Glomerular endothelial cell (primary cell): ENCODE measurements around the gene ADAMTSL4. TPM values are rescaled to one million over a fixed set of nuclear protein-coding genes. Genes with fewer than 3 reads are reported as not detected.

Source experiments
- DNase-seq: peaks from one replicate; pipeline ENCODE4 v3.0.0-alpha.2; 2011; ENCODE audit warnings: low read depth, low spot score; ENCODE audit errors: extremely low read depth
- total RNA-seq: library from RNA; depleted of rRNA; stranded (reverse); fragments of >200 nt; gene quantifications from 2 replicates; pipeline ENCODE4 v1.2.3, GENCODE V29; 2015

ADAMTSL4 gene
- total RNA-seq, 1 donor from 2014 or later, result 2.6 TPM

DNA sequence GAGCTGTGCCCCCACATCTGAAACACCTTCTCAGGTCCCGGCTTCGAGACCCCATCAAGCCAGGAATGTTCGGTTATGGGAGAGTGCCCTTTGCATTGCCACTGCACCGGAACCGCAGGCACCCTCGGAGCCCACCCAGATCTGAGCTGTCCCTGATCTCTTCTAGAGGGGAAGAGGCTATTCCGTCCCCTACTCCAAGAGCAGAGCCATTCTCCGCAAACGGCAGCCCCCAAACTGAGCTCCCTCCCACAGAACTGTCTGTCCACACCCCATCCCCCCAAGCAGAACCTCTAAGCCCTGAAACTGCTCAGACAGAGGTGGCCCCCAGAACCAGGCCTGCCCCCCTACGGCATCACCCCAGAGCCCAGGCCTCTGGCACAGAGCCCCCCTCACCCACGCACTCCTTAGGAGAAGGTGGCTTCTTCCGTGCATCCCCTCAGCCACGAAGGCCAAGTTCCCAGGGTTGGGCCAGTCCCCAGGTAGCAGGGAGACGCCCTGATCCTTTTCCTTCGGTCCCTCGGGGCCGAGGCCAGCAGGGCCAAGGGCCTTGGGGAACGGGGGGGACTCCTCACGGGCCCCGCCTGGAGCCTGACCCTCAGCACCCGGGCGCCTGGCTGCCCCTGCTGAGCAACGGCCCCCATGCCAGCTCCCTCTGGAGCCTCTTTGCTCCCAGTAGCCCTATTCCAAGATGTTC, 4.3 kb downstream of the ADAMTSL4 start:
- DNase-seq, result no peak

DNA sequence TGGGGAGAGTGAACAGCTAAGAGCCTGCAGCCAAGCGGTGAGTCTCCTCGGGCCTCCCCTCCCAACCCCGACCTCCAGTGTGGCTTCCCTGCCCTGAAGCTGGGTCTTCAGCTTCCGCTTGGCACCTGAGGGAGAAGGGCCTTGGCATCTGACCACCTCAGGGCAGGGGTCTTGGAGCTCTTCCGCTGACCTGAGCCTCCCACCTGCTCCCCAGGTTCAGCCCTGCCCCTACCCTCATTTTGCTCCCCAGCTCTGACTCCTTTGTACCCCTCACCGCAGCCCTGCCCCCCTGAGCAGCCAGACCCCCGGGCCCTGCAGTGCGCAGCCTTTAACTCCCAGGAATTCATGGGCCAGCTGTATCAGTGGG, 4.9 kb downstream of the ADAMTSL4 start:
- no peak for DNase-seq

DNA sequence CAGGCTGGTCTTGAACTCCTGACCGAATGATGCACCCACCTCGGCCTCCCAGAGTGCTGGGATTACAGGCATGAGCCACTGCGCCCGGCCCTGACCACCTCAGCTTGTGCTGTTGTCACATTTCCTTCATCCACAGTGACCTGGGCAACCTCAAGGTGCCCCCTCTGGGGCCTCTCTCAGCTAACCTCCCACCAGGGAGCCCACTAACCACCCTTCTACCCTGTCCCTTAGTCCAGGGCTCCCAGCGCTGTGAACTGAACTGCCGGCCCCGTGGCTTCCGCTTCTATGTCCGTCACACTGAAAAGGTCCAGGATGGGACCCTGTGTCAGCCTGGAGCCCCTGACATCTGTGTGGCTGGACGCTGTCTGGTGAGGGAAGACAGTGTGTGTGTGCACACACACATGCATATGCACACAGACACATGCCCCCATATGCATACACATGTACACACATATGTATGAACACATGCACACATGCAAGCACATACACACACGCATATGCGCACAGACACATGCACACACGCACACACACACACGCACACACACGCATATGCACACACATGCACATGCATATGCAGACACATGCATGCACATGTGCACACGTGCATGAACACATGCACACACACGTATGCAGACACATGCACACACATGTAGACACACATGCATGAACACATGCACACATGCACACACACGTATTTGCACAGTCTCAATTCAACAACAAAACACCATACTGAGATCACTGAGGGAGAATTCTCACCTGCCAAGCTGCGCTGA, 6.2 kb downstream of the ADAMTSL4 start:
- no peak for DNase-seq

DNA sequence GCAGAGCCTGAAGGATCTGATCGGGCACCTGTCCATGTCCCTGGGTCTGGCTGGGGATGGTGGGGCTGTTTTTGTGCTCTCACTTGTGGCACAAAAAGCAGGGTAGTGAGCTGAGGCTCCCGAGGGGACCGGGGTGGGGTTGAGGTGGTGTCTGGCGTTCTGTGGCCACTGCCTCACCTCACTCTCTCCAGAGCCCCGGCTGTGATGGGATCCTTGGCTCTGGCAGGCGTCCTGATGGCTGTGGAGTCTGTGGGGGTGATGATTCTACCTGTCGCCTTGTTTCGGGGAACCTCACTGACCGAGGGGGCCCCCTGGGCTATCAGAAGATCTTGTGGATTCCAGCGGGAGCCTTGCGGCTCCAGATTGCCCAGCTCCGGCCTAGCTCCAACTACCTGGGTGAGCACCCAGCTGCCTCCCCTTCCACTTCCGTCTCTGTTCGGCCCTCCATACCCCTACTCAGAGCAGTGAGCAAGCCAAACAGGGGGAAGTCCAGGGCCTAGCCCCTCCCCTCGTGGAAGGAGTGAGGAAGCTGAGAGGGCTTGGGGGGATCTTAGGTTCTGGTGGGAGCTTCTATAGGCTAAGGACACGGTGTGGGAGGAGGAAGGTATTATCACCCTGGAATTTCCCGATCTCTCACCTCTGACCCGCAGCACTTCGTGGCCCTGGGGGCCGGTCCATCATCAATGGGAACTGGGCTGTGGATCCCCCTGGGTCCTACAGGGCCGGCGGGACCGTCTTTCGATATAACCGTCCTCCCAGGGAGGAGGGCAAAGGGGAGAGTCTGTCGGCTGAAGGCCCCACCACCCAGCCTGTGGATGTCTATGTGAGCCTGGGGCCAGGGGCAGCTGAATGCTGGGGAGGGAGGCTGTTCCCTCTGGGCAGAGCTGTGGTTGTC, 7.0 kb downstream of the ADAMTSL4 start:
- DNase-seq, result no peak

DNA sequence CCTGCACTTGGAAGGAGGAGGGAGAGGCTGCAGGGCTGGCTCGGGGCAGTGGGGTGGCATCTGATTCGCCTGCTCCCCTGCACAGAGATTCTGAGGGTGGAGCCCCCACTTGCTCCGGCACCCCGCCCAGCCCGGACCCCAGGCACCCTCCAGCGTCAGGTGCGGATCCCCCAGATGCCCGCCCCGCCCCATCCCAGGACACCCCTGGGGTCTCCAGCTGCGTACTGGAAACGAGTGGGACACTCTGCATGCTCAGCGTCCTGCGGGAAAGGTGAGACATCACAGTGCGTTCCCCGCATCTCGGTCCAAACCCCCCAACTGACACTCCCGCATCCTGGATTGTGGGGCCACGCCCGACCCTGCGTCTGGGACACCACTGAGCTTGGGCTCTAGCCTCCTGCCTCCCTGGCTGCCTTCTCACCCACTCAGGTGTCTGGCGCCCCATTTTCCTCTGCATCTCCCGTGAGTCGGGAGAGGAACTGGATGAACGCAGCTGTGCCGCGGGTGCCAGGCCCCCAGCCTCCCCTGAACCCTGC, 7.9 kb downstream of the ADAMTSL4 start:
- DNase-seq, result no peak

DNA sequence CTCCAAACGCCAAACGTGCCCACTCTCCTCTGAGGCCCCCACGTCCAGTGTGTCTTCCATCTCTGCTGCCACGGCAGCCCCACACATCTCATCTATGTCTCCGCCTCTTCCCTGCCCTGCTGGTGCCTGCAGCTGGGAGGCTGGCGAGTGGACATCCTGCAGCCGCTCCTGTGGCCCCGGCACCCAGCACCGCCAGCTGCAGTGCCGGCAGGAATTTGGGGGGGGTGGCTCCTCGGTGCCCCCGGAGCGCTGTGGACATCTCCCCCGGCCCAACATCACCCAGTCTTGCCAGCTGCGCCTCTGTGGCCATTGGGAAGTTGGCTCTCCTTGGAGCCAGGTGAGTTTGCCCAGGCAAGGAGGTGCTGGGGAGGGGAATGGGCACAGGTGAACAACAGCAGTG, 8.6 kb downstream of the ADAMTSL4 start:
- no peak for DNase-seq

DNA sequence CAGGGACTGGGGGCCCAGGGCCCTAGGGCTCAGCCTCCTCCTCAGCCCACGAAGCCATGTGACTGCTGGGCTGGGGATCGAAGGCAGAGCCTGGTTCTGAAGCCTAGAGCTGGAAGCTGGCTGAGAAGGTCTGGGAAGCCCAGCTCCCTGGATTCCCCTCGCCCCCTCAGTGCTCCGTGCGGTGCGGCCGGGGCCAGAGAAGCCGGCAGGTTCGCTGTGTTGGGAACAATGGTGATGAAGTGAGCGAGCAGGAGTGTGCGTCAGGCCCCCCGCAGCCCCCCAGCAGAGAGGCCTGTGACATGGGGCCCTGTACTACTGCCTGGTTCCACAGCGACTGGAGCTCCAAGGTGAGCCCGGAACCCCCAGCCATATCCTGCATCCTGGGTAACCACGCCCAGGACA, 9.1 kb downstream of the ADAMTSL4 start:
- DNase-seq, result no peak

DNA sequence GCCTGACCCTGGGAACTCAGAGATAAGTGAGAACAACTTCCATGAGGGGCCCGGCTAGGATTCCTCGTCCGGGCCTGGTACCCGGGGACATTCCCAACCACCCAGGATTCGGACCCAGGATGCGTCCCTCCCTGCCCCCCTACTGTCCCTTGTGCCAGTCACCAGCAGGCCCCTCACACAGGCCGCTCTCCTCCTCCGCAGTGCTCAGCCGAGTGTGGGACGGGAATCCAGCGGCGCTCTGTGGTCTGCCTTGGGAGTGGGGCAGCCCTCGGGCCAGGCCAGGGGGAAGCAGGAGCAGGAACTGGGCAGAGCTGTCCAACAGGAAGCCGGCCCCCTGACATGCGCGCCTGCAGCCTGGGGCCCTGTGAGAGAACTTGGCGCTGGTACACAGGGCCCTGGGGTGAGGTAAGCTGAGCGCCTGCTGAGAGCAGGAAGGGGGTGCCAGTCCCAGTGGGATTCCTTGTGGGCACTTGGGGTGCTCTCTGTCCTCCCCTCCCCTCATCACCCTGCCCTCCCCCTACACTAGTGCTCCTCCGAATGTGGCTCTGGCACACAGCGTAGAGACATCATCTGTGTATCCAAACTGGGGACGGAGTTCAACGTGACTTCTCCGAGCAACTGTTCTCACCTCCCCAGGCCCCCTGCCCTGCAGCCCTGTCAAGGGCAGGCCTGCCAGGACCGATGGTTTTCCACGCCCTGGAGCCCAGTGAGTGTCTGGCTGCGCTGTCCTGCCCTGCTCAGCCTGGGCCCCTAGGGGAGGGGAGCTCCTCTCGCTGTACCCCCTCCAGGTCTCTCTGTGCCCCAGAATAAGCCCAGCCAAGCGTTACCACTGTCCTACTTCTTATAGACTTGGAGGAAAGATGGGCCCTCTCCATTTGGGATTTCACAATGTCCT, 9.8 kb downstream of the ADAMTSL4 start:
- DNase-seq, result no peak

DNA sequence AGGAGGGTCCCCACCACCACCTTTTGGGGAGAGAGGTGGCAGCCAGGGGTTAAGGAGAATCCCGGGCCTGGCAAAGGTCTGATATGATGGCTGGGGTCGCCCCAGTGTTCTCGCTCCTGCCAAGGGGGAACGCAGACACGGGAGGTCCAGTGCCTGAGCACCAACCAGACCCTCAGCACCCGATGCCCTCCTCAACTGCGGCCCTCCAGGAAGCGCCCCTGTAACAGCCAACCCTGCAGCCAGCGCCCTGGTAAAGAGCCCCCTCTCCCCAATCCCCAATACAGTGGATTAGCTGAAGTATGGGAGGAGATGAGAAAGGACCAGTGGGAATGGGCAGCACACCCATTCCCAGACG, 10.4 kb downstream of the ADAMTSL4 start:
- no peak for DNase-seq

DNA sequence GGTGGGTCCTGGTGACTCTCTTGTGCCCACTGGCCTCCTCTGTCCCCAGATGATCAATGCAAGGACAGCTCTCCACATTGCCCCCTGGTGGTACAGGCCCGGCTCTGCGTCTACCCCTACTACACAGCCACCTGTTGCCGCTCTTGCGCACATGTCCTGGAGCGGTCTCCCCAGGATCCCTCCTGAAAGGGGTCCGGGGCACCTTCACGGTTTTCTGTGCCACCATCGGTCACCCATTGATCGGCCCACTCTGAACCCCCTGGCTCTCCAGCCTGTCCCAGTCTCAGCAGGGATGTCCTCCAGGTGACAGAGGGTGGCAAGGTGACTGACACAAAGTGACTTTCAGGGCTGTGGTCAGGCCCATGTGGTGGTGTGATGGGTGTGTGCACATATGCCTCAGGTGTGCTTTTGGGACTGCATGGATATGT, 10.8 kb downstream of the ADAMTSL4 start:
- no peak for DNase-seq

DNA sequence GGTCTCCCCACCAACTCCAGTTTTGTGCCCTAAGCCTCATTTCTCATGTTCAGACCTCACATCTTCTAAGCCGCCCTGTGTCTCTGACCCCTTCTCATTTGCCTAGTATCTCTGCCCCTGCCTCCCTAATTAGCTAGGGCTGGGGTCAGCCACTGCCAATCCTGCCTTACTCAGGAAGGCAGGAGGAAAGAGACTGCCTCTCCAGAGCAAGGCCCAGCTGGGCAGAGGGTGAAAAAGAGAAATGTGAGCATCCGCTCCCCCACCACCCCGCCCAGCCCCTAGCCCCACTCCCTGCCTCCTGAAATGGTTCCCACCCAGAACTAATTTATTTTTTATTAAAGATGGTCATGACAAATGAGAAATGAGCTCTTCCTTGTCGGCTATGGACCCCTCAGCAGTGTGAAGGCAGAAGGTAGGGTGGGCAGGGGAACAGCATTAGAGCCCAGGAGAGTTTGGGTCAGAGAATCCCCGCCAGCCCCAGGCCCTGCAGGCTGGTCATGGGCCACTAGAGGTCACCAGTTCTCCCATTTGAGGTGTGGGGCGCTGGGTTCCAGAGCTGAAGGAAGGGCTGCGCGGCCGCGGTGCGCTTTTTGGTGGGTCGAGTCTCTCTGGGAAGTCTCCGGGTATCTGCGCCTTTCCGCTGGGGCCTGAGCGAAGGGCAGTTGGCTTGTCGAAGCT, 11.5 kb downstream of the ADAMTSL4 start:
- DNase-seq, result no peak

DNA sequence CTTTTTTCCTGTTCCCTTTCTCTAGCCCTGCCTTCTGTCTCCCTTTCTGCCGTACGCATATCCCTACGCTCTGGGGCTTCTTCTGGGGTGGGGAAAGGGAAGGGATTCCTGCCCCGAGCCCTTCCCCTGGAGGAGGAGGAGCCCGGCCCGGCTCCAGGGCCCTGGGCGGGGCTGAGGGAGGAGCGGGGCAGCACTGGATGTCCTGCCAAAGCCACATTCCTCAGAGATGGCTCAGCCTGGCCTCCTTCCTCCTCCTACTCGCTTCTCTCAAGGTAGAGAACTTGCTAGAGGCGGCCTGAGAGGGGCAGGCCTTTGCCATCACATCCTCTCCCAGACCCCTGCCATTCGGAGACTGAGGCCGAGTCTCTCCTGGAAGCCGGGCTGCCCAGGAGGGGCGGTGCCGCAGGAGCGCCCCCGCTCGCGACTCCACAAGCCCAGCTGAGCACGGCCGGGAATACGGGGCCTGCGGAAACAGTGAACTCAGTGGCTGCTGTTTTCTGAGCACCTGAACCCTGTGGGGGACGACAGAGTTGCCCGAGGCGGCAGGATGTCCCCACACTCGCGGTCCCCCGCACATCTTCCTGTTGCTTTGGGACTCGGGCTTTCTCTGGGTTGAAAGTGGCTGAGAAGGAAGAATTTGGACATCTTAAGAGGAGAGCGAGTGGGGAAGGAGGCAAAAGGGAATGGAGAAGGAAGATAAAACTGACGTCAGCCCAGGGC, 12.2 kb downstream of the ADAMTSL4 start:
- no peak for DNase-seq

DNA sequence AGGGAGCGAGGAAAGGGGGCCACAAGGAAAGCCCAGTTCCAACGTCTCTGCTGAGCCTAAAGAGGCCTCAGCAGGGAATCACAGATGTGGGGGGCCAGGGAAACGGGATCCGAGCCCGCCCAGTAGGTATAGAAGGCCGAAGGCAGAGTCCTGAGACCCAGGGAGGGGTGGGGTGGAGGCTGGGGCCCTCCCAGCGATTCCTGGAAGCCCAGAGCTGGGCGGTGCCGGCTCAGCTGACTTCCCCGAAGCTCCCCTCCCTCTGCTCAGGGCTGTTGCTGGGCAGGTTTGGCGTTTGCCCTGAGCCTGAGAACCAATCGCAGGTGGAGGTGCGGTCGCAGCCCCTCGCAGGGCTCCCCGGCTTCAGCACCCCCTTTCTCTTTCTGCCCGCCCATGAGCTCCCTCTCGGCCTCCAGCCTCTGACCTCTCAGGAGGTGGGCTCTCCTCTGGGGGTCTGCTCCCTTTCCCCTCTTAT, 12.8 kb downstream of the ADAMTSL4 start:
- no peak for DNase-seq

DNA sequence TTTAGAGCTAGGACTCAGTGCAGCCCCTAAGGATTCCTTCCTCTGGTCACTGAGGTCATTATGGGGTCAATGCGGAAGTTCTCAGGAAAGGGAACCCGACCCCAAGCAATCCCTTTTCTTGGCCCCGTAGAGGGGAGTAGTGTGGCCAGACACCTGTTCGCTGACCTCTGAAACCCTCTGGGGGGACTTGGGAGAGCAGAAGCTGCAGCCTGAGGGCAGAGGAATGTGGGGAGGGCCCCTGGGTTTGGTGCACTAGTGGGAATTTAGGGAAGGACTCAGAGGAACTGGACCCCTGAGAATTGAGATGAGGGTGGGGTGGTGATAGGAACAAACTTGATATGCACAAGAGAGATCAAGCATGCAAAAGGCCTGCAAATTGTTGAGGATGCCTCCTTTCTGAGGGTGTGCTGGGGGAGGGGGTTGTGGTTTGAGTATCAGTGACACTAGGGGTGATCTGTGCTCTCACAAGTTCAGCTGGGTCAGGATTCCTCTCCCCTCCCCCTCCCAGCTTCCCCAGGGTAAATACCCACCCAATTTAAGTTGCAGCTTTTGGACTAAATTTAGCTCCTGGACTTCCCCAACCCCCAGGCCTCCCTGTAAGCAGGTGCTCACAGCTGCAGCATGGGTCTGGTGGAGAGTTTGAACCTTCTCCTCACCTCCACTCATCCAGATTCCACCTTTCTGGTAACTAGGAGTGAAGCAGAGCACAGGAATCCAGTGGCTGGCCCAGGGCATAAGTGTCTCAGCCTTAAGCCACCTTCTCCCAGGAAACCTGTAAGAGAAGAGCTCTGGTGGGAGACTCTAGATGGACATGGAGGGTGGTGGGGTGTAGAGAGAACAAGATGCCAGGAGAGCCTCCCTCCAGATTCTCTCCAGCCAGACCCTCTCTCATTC, 13.5 kb downstream of the ADAMTSL4 start:
- DNase-seq, result no peak

DNA sequence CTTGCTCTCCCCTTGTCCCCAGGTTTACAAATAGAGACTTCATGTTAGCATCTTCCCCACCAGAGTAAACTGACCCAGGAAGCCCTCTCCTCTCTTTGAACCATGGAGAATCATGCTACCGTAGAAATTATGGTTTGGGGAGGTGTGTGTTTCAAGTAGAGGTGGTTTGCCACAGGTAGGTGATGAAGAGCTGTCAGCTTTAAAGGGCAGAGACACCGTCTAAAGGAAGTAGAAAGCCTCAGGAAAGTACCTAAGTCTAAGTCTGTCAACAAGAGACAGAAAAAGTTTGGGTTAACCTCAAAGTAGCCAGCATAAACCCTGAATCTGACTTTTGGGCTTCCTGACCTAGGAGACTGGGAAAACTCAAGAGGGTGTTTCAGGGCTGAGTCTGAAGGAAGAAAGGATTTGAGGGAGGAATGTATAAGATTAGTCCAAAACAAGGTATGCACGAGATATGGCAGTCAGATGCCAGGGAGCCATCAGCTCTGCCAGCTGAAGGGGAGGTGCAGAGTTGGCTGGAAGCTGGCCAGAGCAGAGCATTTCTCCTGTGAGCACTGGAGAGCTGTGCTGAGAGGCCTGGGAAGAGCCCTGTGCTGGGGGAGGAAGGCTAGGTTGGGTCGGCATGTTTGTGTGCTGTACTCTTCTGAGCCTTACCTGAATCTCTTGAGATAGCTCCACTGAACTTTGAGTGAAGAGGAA, 14.3 kb downstream of the ADAMTSL4 start:
- DNase-seq, result no peak

DNA sequence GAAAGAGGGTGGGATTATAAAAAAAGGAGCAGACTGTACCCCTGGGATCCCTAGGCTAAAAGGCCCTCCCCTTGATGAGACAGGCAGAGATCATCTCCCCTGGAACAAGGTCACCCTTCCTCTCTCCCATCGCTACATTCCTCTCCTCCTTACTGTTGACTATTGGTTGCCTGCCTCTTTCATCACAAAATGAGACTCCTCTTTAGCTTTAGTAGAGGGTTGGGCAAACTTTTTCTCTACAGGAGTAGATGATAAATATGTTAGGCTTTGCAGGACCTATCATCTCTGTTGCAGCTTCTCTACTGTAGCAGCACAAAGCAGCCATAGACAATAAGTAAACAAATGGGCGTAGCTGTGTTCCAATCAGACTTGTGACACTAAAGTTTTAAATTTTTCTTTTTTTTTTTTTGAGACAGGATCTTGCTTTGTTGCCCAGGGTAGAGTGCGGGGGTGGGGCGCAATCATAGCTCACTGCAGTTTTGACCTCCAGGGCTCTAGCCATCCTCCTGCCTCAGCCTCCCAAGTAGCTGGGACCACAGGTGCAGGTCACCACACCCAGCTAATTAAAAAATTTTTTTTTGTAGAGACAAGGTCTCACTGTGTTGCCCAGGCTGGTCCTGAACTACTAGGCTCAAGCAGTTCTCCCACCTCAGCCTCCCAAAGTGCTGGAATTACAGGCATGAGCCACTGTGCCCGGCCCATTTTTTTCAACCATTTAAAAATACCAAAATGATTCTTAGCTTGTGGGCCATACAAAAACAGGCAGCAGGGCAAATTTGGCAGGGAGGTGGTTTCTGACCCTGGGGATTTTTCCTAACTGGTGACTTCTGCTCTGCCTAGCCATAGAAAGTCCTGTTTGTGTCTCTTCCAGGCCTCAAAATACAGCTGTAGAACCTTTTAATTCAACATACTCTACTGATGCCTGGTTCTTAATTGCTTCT, 15.1 kb downstream of the ADAMTSL4 start:
- DNase-seq, result no peak
